Thoracic aorta (tissue), 2 donors: ENCODE measurements around the gene BMP7. TPM values are rescaled to one million over a fixed set of nuclear protein-coding genes. Genes with fewer than 3 reads are reported as not detected.

Experiments
- ATAC-seq: fragments of 150-250 bp; one replicate; pipeline ENCODE4 v1.8.0; 2017; ENCODE audit warnings: low read depth; ENCODE audit not compliant: insufficient number of reproducible peaks, low FRiP score
- DNase-seq: peaks from one replicate; pipeline ENCODE4 v3.0.0-alpha.2; 2020; ENCODE audit warnings: low spot score
- H3K27ac ChIP-seq, 2 donors: fragments of 200-600 bp; sonication (generic); 1 replicate in 1 of 2; 2 replicates in 1 of 2; pipeline ENCODE4 v1.5.1; 2016; ENCODE audit warnings: mild to moderate bottlenecking in 2 of 2, moderate library complexity in 2 of 2
- H3K27me3 ChIP-seq: fragments of 200-600 bp; sonication (generic); replicated peaks from 2 replicates; pipeline ENCODE4 v1.6.0; 2016; ENCODE audit warnings: mild to moderate bottlenecking; ENCODE audit not compliant: insufficient read depth
- H3K36me3 ChIP-seq: fragments of 200-600 bp; sonication (generic); one replicate; pipeline ENCODE4 v1.5.1; 2016
- H3K4me1 ChIP-seq, 2 donors: fragments of 200-600 bp; sonication (generic); 1 replicate in 1 of 2; 2 replicates in 1 of 2; pipeline versions ENCODE4 v1.5.1 to v1.6.0; 2016; ENCODE audit warnings: low read depth in 2 of 2, mild to moderate bottlenecking in 1 of 2; ENCODE audit not compliant: control insufficient read depth in 1 of 2
- H3K4me3 ChIP-seq: fragments of 200-600 bp; sonication (generic); 2 replicates; pipeline ENCODE4 v1.5.1; 2016; ENCODE audit warnings: mild to moderate bottlenecking
- H3K9me3 ChIP-seq: fragments of 200-600 bp; sonication (generic); 2 replicates; pipeline ENCODE4 v1.5.1; 2016
- total RNA-seq, 2 donors: library from RNA; depleted of rRNA; stranded (reverse); fragments of >200 nt; gene quantifications; one replicate each; pipeline versions ENCODE4 v1.1.0 to v1.2.3, GENCODE V29; 2016
- TF ChIP-seq, protein P1 (sequence below): fragments of 200-600 bp; sonication (generic); IDR thresholded peaks from one replicate; pipeline ENCODE4 v1.5.1; 2019; ENCODE audit warnings: antibody characterized with exemption

The BMP7 gene
- total RNA-seq, 2 donors from 2014 or later: 1.5 TPM; not detected in 1

DNA sequence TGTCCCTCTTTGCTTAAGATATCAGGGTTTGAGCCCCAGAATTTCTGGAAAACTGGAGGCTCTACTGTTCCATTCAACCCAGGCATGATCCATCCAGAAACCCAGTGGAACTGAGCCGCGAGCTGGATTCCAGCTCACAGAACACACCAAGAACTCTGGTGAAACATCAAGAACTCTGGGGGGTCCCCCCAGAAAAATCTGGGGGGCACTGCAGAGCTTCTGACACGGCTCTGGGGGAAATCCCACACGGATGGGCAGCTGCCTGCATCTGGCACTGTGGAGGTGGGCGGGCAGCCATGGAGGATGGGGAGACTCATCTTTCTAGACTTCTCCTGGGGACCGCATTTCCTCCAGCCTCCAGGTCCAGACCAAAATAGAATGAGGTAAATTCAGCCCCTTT, 51.0 kb downstream of the BMP7 start:
- H3K4me1 ChIP-seq: peaks cover 6 to 16% of the 10 kb centered on the region in 2 donors
- no peaks in the 10 kb centered on the region for H3K9me3 ChIP-seq

GRCh38 chr20:57214948-57215347, 51.5 kb downstream of the BMP7 start:
- no peak for ATAC-seq
- DNase-seq: no peak
- peaks cover 6 to 16% of the 10 kb centered on the region in 2 donors for H3K4me1 ChIP-seq
- no peaks in the 10 kb centered on the region for H3K27me3 ChIP-seq
- H3K9me3 ChIP-seq: no peaks in the 10 kb centered on the region
- no peak overlapping the region for H3K27ac ChIP-seq
- no peaks in the 10 kb centered on the region for H3K36me3 ChIP-seq
- no peak overlapping the region for H3K4me3 ChIP-seq
- TF ChIP-seq, protein P1, sequence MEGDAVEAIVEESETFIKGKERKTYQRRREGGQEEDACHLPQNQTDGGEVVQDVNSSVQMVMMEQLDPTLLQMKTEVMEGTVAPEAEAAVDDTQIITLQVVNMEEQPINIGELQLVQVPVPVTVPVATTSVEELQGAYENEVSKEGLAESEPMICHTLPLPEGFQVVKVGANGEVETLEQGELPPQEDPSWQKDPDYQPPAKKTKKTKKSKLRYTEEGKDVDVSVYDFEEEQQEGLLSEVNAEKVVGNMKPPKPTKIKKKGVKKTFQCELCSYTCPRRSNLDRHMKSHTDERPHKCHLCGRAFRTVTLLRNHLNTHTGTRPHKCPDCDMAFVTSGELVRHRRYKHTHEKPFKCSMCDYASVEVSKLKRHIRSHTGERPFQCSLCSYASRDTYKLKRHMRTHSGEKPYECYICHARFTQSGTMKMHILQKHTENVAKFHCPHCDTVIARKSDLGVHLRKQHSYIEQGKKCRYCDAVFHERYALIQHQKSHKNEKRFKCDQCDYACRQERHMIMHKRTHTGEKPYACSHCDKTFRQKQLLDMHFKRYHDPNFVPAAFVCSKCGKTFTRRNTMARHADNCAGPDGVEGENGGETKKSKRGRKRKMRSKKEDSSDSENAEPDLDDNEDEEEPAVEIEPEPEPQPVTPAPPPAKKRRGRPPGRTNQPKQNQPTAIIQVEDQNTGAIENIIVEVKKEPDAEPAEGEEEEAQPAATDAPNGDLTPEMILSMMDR: no peak

More for the DNA sequence above, 51.0 kb downstream of the BMP7 start:
- Histone ChIP-seq H3K4me3 (no peak overlapping the region), H3K27me3 (no peaks in the 10 kb centered on the region), H3K36me3 (no peaks in the 10 kb centered on the region), H3K27ac (no peak overlapping the region)
- no peak for ATAC-seq
- TF ChIP-seq, protein P1: no peak
- no peak for DNase-seq

DNA sequence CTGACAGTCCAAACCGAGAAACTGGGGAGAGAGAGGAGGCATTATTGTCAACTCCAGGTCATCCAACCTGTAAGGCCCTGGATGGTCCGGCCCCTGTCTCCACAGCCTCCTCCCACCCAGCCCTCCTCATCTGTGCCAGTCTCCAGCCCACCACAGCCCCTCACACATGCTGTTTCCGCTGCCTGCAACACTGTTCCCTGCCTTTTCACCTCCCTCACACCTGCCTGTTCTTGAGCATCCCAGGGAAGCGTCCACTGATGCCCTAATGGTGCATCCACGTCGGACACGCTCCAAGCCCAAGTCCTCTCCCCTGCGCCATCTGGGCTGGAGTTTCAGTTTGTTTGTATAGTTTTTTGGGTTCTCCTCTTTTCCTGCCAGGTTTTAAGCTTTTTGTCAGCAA, 52.0 kb downstream of the BMP7 start:
- ATAC-seq: no peak
- no peak for DNase-seq
- no peaks in the 10 kb centered on the region for H3K9me3 ChIP-seq
- H3K27me3 ChIP-seq: no peaks in the 10 kb centered on the region
- no peaks in the 10 kb centered on the region for H3K36me3 ChIP-seq
- TF ChIP-seq, protein P1: no peak
- H3K4me3 ChIP-seq: no peak overlapping the region
- peaks cover 6 to 16% of the 10 kb centered on the region in 2 donors for H3K4me1 ChIP-seq
- H3K27ac ChIP-seq: no peak overlapping the region

GRCh38 chr20:57213924-57214323, 52.5 kb downstream of the BMP7 start:
- Histone ChIP-seq H3K27me3 (no peaks in the 10 kb centered on the region), H3K36me3 (no peaks in the 10 kb centered on the region), H3K27ac (no peak overlapping the region), H3K4me1 (peaks cover 6 to 16% of the 10 kb centered on the region in 2 donors), H3K4me3 (no peak overlapping the region), H3K9me3 (no peaks in the 10 kb centered on the region)
- TF ChIP-seq, protein P1: no peak
- no peak for ATAC-seq
- no peak for DNase-seq

- Histone ChIP-seq H3K27me3 (no peaks in the 10 kb centered on the region), H3K4me1 (peaks cover 6 to 16% of the 10 kb centered on the region in 2 donors), H3K27ac (peak overlapping the region in 1 of 2 donors; percentile 22), H3K9me3 (no peaks in the 10 kb centered on the region), H3K4me3 (no peak overlapping the region), H3K36me3 (no peaks in the 10 kb centered on the region)
- TF ChIP-seq, protein P1: no peak
- DNase-seq (no peak), ATAC-seq (no peak)
Observed at GRCh38 chr20:57213291-57213690, 53.1 kb downstream of the BMP7 start.
